Measurements from ENCODE around the gene CLEC16A.

- TF ChIP-seq EZH2 (IDR thresholded peaks at IDR 0.05) = no peak
- TF ChIP-seq, protein P1, sequence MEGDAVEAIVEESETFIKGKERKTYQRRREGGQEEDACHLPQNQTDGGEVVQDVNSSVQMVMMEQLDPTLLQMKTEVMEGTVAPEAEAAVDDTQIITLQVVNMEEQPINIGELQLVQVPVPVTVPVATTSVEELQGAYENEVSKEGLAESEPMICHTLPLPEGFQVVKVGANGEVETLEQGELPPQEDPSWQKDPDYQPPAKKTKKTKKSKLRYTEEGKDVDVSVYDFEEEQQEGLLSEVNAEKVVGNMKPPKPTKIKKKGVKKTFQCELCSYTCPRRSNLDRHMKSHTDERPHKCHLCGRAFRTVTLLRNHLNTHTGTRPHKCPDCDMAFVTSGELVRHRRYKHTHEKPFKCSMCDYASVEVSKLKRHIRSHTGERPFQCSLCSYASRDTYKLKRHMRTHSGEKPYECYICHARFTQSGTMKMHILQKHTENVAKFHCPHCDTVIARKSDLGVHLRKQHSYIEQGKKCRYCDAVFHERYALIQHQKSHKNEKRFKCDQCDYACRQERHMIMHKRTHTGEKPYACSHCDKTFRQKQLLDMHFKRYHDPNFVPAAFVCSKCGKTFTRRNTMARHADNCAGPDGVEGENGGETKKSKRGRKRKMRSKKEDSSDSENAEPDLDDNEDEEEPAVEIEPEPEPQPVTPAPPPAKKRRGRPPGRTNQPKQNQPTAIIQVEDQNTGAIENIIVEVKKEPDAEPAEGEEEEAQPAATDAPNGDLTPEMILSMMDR (IDR thresholded peaks at IDR 0.05) = no peak
Measured at GRCh38 chr16:11145819-11146211, 201.5 kb downstream of the CLEC16A start.
